ENCODE results near the gene ZNF341.

- TF ChIP-seq CTCF (IDR thresholded peaks at IDR 0.05) (no peak), POLR2A (IDR thresholded peaks at IDR 0.05) (no peak)
These were observed 28.9 kb upstream of the ZNF341 start for GRCh38 chr20:33702861-33703260.

Measured in Peyer's patch (tissue), 4 donors.